DND-41 (cell line): Measurements from ENCODE around the gene ANGPTL8.

Experiments used
- ATAC-seq: fragments of 200-7000 bp; cut with Tn5 transposase; 3 replicates; pipeline ENCODE4 v1.9.1; 2021; ENCODE audit warnings: low read depth; ENCODE audit not compliant: insufficient read depth
- DNase-seq: peaks from one replicate; pipeline ENCODE4 v3.0.0-alpha.2; 2020
- H2AFZ ChIP-seq: 2 replicates; pipeline ENCODE4 v1.6.0; 2012; ENCODE audit warnings: low read depth, low read length
- H3K27ac ChIP-seq: 2 replicates; pipeline ENCODE4 v1.5.1; 2012; ENCODE audit warnings: low read length, inconsistent platforms
- H3K27me3 ChIP-seq: fragments of 200-600 bp; sonication (generic); 2 replicates; pipeline ENCODE4 v1.6.0; 2012; ENCODE audit warnings: low read length, mild to moderate bottlenecking, inconsistent platforms; ENCODE audit not compliant: insufficient read depth, poor library complexity
- H3K36me3 ChIP-seq: 2 replicates; pipeline ENCODE4 v1.5.1; 2012; ENCODE audit warnings: low read length, inconsistent platforms; ENCODE audit not compliant: insufficient read depth
- H3K4me1 ChIP-seq: 2 replicates; pipeline ENCODE4 v1.5.1; 2012; ENCODE audit warnings: mild to moderate bottlenecking, low read length; ENCODE audit not compliant: insufficient read depth
- H3K4me2 ChIP-seq: 2 replicates; pipeline ENCODE4 v1.6.0; 2012; ENCODE audit warnings: mild to moderate bottlenecking, moderate library complexity, low read length, inconsistent platforms; ENCODE audit not compliant: insufficient read depth
- H3K4me3 ChIP-seq, 2 experiments: fragments of 200-600 bp in 1 of 2; shearing (Covaris generic) in 1 of 2; 2 replicates each; pipeline ENCODE4 v1.5.1; 2012 to 2016; ENCODE audit warnings: inconsistent platforms in 2 of 2, low read length in 2 of 2, mild to moderate bottlenecking in 2 of 2, low read depth in 1 of 2, moderate library complexity in 1 of 2
- H3K79me2 ChIP-seq: 2 replicates; pipeline ENCODE4 v1.6.0; 2012; ENCODE audit warnings: low read length, inconsistent platforms; ENCODE audit not compliant: insufficient read depth
- H3K9ac ChIP-seq: 2 replicates; pipeline ENCODE4 v1.6.0; 2012; ENCODE audit warnings: low read depth, mild to moderate bottlenecking, inconsistent platforms, low read length, moderate library complexity
- H3K9me3 ChIP-seq: 2 replicates; pipeline ENCODE4 v1.5.1; 2012; ENCODE audit warnings: low read length, moderate library complexity, mild to moderate bottlenecking, inconsistent platforms; ENCODE audit not compliant: insufficient read depth, severe bottlenecking
- H4K20me1 ChIP-seq: 2 replicates; pipeline ENCODE4 v1.6.0; 2012; ENCODE audit warnings: low read length; ENCODE audit not compliant: insufficient read depth
- CTCF ChIP-seq: IDR thresholded peaks from 2 replicates; pipeline ENCODE4 v1.5.1; 2012; ENCODE audit warnings: borderline replicate concordance, low read length, moderate library complexity, mild to moderate bottlenecking; ENCODE audit not compliant: poor library complexity, severe bottlenecking; ENCODE audit errors: extremely low read depth
- EZH2 ChIP-seq: IDR thresholded peaks from 3 replicates; pipeline ENCODE4 v1.6.1; 2012; ENCODE audit warnings: borderline replicate concordance, low read depth, mild to moderate bottlenecking, moderate library complexity, low read length, inconsistent platforms; ENCODE audit not compliant: severe bottlenecking

Gene ANGPTL8

GRCh38 chr19:11236324-11237301 lies 2.8 kb upstream of the ANGPTL8 start:
- Histone ChIP-seq H3K27ac (no peak overlapping the region), H3K9ac (no peak overlapping the region), H3K36me3 (no peaks in the 10 kb centered on the region), H3K4me1 (no peaks in the 10 kb centered on the region), H4K20me1 (no peaks in the 10 kb centered on the region), H3K4me3 (no peak overlapping the region), H3K79me2 (no peaks in the 10 kb centered on the region), H3K27me3 (no peaks in the 10 kb centered on the region), H2AFZ (no peak overlapping the region), H3K9me3 (no peaks in the 10 kb centered on the region), H3K4me2 (no peak overlapping the region)
- no peak for DNase-seq
- TF ChIP-seq EZH2 = no peak
- ATAC-seq = no peak

GRCh38 chr19:11237321-11237720 lies 2.1 kb upstream of the ANGPTL8 start:
- no peaks in the 10 kb centered on the region for H3K27me3 ChIP-seq
- H3K36me3 ChIP-seq = no peaks in the 10 kb centered on the region
- no peak overlapping the region for H3K27ac ChIP-seq
- no peak overlapping the region for H2AFZ ChIP-seq
- no peaks in the 10 kb centered on the region for H3K4me1 ChIP-seq
- no peaks in the 10 kb centered on the region for H3K9me3 ChIP-seq
- TF ChIP-seq CTCF = no peak
- no peak for TF ChIP-seq EZH2
- DNase-seq (no peak), ATAC-seq (no peak)
- H3K9ac ChIP-seq = no peak overlapping the region
- no peaks in the 10 kb centered on the region for H4K20me1 ChIP-seq
- no peak overlapping the region for H3K4me2 ChIP-seq
- H3K79me2 ChIP-seq = no peaks in the 10 kb centered on the region
- H3K4me3 ChIP-seq = no peak overlapping the region

- Histone ChIP-seq H3K36me3 (no peaks in the 10 kb centered on the region), H3K4me2 (no peak overlapping the region), H3K27me3 (no peaks in the 10 kb centered on the region), H3K4me1 (no peaks in the 10 kb centered on the region), H2AFZ (no peak overlapping the region), H3K79me2 (no peaks in the 10 kb centered on the region), H3K4me3 (no peak overlapping the region), H3K9ac (no peak overlapping the region), H4K20me1 (no peaks in the 10 kb centered on the region), H3K9me3 (no peaks in the 10 kb centered on the region), H3K27ac (no peak overlapping the region)
- DNase-seq (no peak), ATAC-seq (no peak)
- TF ChIP-seq EZH2 = no peak
- no peak for TF ChIP-seq CTCF
Measured at GRCh38 chr19:11238041-11238440, 1.4 kb upstream of the ANGPTL8 start.

GRCh38 chr19:11238781-11239376 lies 540 bp upstream of the ANGPTL8 start:
- Histone ChIP-seq H3K4me2 (no peak overlapping the region), H3K36me3 (no peaks in the 10 kb centered on the region), H3K4me1 (peaks cover 2% of the 10 kb centered on the region; the same call in 1 of the 2 replicates)

More at GRCh38 chr19:11238781-11239376, 540 bp upstream of the ANGPTL8 start:
- no peak overlapping the region for H2AFZ ChIP-seq
- DNase-seq = no peak
- no peak overlapping the region for H3K4me3 ChIP-seq
- H3K27me3 ChIP-seq = no peaks in the 10 kb centered on the region
- H3K27ac ChIP-seq = no peak overlapping the region
- no peaks in the 10 kb centered on the region for H3K9me3 ChIP-seq
- no peak overlapping the region for H3K9ac ChIP-seq
- ATAC-seq = no peak
- no peak for TF ChIP-seq EZH2
- TF ChIP-seq CTCF = no peak
- H4K20me1 ChIP-seq = no peaks in the 10 kb centered on the region
- H3K79me2 ChIP-seq = no peaks in the 10 kb centered on the region
